Ascending aorta (tissue), 2 donors: ENCODE data around the gene MFNG. TPM values are rescaled to one million over a fixed set of nuclear protein-coding genes. Genes with fewer than 3 reads are reported as not detected.

Experiments
- DNase-seq, 2 donors: peaks; one replicate each; pipeline ENCODE4 v3.0.0-alpha.2; 2019; ENCODE audit warnings: low spot score in 2 of 2
- H3K27ac ChIP-seq, 2 donors: fragments of 200-600 bp; sonication (generic); one replicate each; pipeline ENCODE4 v1.5.1; 2016 to 2017; ENCODE audit warnings: mild to moderate bottlenecking in 1 of 2
- H3K27me3 ChIP-seq: fragments of 200-600 bp; sonication (generic); one replicate; pipeline ENCODE4 v1.5.1; 2017
- H3K36me3 ChIP-seq, 2 donors: fragments of 200-600 bp; sonication (generic); one replicate each; pipeline ENCODE4 v1.5.1; 2016
- H3K4me1 ChIP-seq, 2 donors: fragments of 200-600 bp; sonication (generic); one replicate each; pipeline ENCODE4 v1.5.1; 2016 to 2017; ENCODE audit warnings: mild to moderate bottlenecking in 1 of 2
- H3K4me3 ChIP-seq, 2 donors: fragments of 200-600 bp; sonication (generic); one replicate each; pipeline ENCODE4 v1.5.1; 2016 to 2017; ENCODE audit warnings: mild to moderate bottlenecking in 1 of 2
- H3K9me3 ChIP-seq, 2 donors: fragments of 200-600 bp; sonication (generic); one replicate each; pipeline ENCODE4 v1.5.1; 2016
- CTCF ChIP-seq, 3 experiments: fragments of 200-600 bp in 2 of 3; fragments of 450-650 bp in 1 of 3; sonication (generic) in 2 of 3; IDR thresholded peaks; one replicate each; pipeline ENCODE4 v1.5.1; 2016 to 2019; ENCODE audit warnings: antibody characterized with exemption in 3 of 3, mild to moderate bottlenecking in 1 of 3, moderate library complexity in 1 of 3
- intact Hi-C: fragments of 100-400 bp; cut with DNase I; formaldehyde crosslinking; loops from one replicate; pipeline ENCODE4 v1.15.1; 2023
- total RNA-seq: library from RNA; depleted of rRNA; stranded (reverse); fragments of >200 nt; gene quantifications from one replicate; pipeline ENCODE4 v1.1.0, GENCODE V29; 2016

Gene MFNG
- total RNA-seq, 1 donor from 2014 or later = 101 TPM

GRCh38 chr22:37461961-37462360, 24.2 kb downstream of the MFNG start:
- H3K36me3 ChIP-seq = no peaks in the 10 kb centered on the region
- H3K27ac ChIP-seq = no peak overlapping the region
- intact Hi-C loops = no loop called here
- H3K4me1 ChIP-seq = no peaks in the 10 kb centered on the region
- no peak for DNase-seq
- H3K4me3 ChIP-seq = no peak overlapping the region
- H3K9me3 ChIP-seq = no peaks in the 10 kb centered on the region
- no peaks in the 10 kb centered on the region for H3K27me3 ChIP-seq
- no peak for TF ChIP-seq CTCF (IDR thresholded peaks at IDR 0.05)

GRCh38 chr22:37460684-37461083, 25.5 kb downstream of the MFNG start:
- no peak for TF ChIP-seq CTCF (IDR thresholded peaks at IDR 0.05)

GRCh38 chr22:37459206-37459605, 27.0 kb downstream of the MFNG start:
- intact Hi-C loops = loop anchor here (5.0 kb wide), 1 partner anchor 147 kb away; no protein-coding TSS in a partner anchor

More at GRCh38 chr22:37460684-37461083, 25.5 kb downstream of the MFNG start:
- Histone ChIP-seq H3K36me3 (no peaks in the 10 kb centered on the region), H3K4me3 (no peak overlapping the region), H3K27me3 (no peaks in the 10 kb centered on the region), H3K27ac (no peak overlapping the region), H3K4me1 (no peaks in the 10 kb centered on the region), H3K9me3 (no peaks in the 10 kb centered on the region)
- DNase-seq = no peak
- intact Hi-C loops = no loop called here

GRCh38 chr22:37457093-37457893, 28.9 kb downstream of the MFNG start:
- intact Hi-C loops = loop anchor here (5.0 kb wide), 1 partner anchor 145 kb away; no protein-coding TSS in a partner anchor
- no peak overlapping the region for H3K27ac ChIP-seq
- H3K4me1 ChIP-seq = no peaks in the 10 kb centered on the region
- DNase-seq = no peak
- TF ChIP-seq CTCF (IDR thresholded peaks at IDR 0.05) = peak; percentile 44 to 60 (median 55)
- H3K4me3 ChIP-seq = no peak overlapping the region
- no peaks in the 10 kb centered on the region for H3K9me3 ChIP-seq
- H3K36me3 ChIP-seq = no peaks in the 10 kb centered on the region
- H3K27me3 ChIP-seq = no peaks in the 10 kb centered on the region

More at GRCh38 chr22:37459206-37459605, 27.0 kb downstream of the MFNG start:
- Histone ChIP-seq H3K27ac (no peak overlapping the region), H3K27me3 (no peaks in the 10 kb centered on the region), H3K9me3 (no peaks in the 10 kb centered on the region), H3K36me3 (no peaks in the 10 kb centered on the region), H3K4me3 (no peak overlapping the region), H3K4me1 (no peaks in the 10 kb centered on the region)
- no peak for DNase-seq
- TF ChIP-seq CTCF (IDR thresholded peaks at IDR 0.05) = no peak

- Histone ChIP-seq H3K27me3 (no peaks in the 10 kb centered on the region), H3K4me1 (no peaks in the 10 kb centered on the region), H3K27ac (no peak overlapping the region), H3K9me3 (no peaks in the 10 kb centered on the region), H3K4me3 (no peak overlapping the region), H3K36me3 (no peaks in the 10 kb centered on the region)
- intact Hi-C loops = loop anchor here (5.0 kb wide), 1 partner anchor 144 kb away; no protein-coding TSS in a partner anchor
- DNase-seq = no peak
- no peak for TF ChIP-seq CTCF (IDR thresholded peaks at IDR 0.05)
These were observed 29.8 kb downstream of the MFNG start for GRCh38 chr22:37456346-37456745.
